Mucosa of stomach (tissue), 1 donor: ENCODE data around the gene BCCIP.

Source experiments
- H3K27me3 ChIP-seq: one replicate; pipeline ENCODE4 v1.7.0; 2013; ENCODE audit warnings: mild to moderate bottlenecking, low read length; ENCODE audit not compliant: control insufficient read depth, insufficient read depth
- H3K36me3 ChIP-seq: one replicate; pipeline ENCODE4 v1.7.0; 2013; ENCODE audit warnings: low read length; ENCODE audit not compliant: control insufficient read depth, insufficient read depth
- H3K4me1 ChIP-seq: one replicate; pipeline ENCODE4 v1.7.0; 2013; ENCODE audit warnings: mild to moderate bottlenecking, low read length; ENCODE audit not compliant: control insufficient read depth, insufficient read depth
- H3K4me3 ChIP-seq: one replicate; pipeline ENCODE4 v1.7.0; 2013; ENCODE audit warnings: low read length
- H3K9ac ChIP-seq: one replicate; pipeline ENCODE4 v1.7.0; 2013; ENCODE audit warnings: mild to moderate bottlenecking, low read length, moderate library complexity
- H3K9me3 ChIP-seq: one replicate; pipeline ENCODE4 v1.7.0; 2013; ENCODE audit warnings: mild to moderate bottlenecking, low read length, moderate library complexity; ENCODE audit not compliant: control insufficient read depth
- donor health status: Pancreatic carcinoma.

Gene BCCIP

GRCh38 chr10:125783957-125784356 lies 39.4 kb upstream of the BCCIP start:
- no peaks in the 10 kb centered on the region for H3K36me3 ChIP-seq
- H3K27me3 ChIP-seq, result no peaks in the 10 kb centered on the region
- H3K4me3 ChIP-seq, result no peak overlapping the region
- H3K4me1 ChIP-seq, result no peaks in the 10 kb centered on the region
- no peak overlapping the region for H3K9ac ChIP-seq
- H3K9me3 ChIP-seq, result no peaks in the 10 kb centered on the region

- no peaks in the 10 kb centered on the region for H3K36me3 ChIP-seq
- H3K9me3 ChIP-seq, result no peaks in the 10 kb centered on the region
- H3K4me1 ChIP-seq, result no peaks in the 10 kb centered on the region
- H3K27me3 ChIP-seq, result no peaks in the 10 kb centered on the region
- no peak overlapping the region for H3K9ac ChIP-seq
- H3K4me3 ChIP-seq, result no peak overlapping the region
Observed at GRCh38 chr10:125785791-125786190, 37.6 kb upstream of the BCCIP start.

DNA sequence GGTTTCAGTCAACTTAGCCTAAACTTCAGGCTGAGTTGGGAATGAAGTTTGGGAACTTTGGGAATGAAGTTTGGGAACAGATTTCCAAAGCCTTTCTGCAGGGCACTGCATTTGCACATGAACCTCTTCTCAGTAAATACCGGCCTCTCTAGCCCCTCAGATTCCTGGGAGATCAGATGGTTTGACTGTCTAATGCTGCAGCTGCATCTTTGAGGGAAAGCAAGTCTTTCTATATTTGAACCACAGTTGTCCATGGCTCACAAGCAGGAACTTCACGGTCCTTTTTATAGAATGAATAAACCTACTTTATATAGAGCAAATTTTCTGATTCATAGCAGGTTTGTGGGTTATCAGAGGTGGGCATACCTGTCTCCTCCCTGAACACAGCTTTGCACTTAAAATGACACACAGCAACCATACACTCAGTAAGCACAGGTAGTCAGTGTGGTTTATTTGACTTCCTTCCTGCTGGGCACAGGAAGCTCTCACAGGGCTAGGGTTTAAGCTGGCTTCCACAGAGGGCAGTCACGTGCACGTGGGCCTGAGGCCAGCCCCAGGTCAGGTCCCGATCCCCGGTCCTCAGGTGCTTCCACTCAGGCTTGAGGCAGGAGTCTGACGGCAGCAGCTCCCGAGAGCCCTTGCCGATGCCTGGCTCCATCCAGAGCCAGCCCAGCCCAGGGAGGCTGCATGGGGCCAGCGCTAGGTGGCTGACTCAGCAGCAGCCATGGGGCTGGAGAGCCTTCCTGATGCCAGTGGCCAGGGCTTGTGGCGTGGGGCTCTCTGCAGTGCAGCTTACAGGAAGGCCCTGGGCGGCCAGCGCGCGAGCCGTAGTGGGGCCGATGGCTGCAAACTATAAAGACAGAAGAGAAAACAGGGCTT lies 35.0 kb upstream of the BCCIP start:
- no peaks in the 10 kb centered on the region for H3K4me1 ChIP-seq
- no peaks in the 10 kb centered on the region for H3K27me3 ChIP-seq
- no peak overlapping the region for H3K9ac ChIP-seq
- no peaks in the 10 kb centered on the region for H3K36me3 ChIP-seq
- H3K4me3 ChIP-seq, result no peak overlapping the region
- H3K9me3 ChIP-seq, result no peaks in the 10 kb centered on the region

GRCh38 chr10:125792342-125793300 lies 30.7 kb upstream of the BCCIP start:
- H3K4me1 ChIP-seq, result no peaks in the 10 kb centered on the region
- H3K36me3 ChIP-seq, result no peaks in the 10 kb centered on the region

DNA sequence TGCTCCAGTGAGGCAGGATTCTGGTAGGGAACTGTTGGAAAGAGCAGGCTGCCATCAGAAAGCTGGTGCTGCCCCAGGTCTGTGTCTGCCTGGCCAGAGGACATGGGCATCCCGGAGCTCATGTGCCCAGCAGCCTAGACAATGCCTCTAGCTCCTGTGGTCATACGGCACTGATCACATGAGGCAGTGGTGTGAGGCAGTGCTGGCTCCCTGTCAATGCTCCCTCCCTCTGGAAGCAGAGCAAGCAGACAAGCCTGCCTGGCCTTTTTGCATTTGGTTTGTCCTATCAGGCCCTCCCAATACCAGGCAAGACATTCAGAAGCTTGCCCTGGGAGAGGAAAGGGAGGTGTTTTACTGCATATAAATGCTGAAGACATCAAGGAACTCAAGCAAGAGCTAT lies 28.2 kb upstream of the BCCIP start:
- H3K27me3 ChIP-seq, result no peaks in the 10 kb centered on the region
- H3K9ac ChIP-seq, result no peak overlapping the region
- H3K36me3 ChIP-seq, result peaks cover 4% of the 10 kb centered on the region
- H3K4me1 ChIP-seq, result no peaks in the 10 kb centered on the region
- H3K9me3 ChIP-seq, result no peaks in the 10 kb centered on the region
- H3K4me3 ChIP-seq, result no peak overlapping the region

More at GRCh38 chr10:125792342-125793300, 30.7 kb upstream of the BCCIP start:
- Histone ChIP-seq H3K4me3 (no peak overlapping the region), H3K27me3 (no peaks in the 10 kb centered on the region), H3K9me3 (no peaks in the 10 kb centered on the region), H3K9ac (no peak overlapping the region)

GRCh38 chr10:125795637-125796190 lies 27.6 kb upstream of the BCCIP start:
- no peaks in the 10 kb centered on the region for H3K27me3 ChIP-seq
- no peak overlapping the region for H3K4me3 ChIP-seq
- H3K9me3 ChIP-seq, result no peaks in the 10 kb centered on the region
- H3K4me1 ChIP-seq, result no peaks in the 10 kb centered on the region
- H3K9ac ChIP-seq, result no peak overlapping the region
- peaks cover 4% of the 10 kb centered on the region for H3K36me3 ChIP-seq

- H3K27me3 ChIP-seq, result no peaks in the 10 kb centered on the region
- no peaks in the 10 kb centered on the region for H3K4me1 ChIP-seq
- H3K9me3 ChIP-seq, result no peaks in the 10 kb centered on the region
- no peak overlapping the region for H3K4me3 ChIP-seq
- H3K36me3 ChIP-seq, result peaks cover 4% of the 10 kb centered on the region
- no peak overlapping the region for H3K9ac ChIP-seq
Observed at GRCh38 chr10:125797424-125797823, 25.9 kb upstream of the BCCIP start.

GRCh38 chr10:125797994-125798662 lies 25.2 kb upstream of the BCCIP start:
- H3K36me3 ChIP-seq, result peaks cover 4% of the 10 kb centered on the region
- H3K27me3 ChIP-seq, result no peaks in the 10 kb centered on the region
- H3K9me3 ChIP-seq, result no peaks in the 10 kb centered on the region
- no peak overlapping the region for H3K4me3 ChIP-seq
- no peak overlapping the region for H3K9ac ChIP-seq
- H3K4me1 ChIP-seq, result no peaks in the 10 kb centered on the region

DNA sequence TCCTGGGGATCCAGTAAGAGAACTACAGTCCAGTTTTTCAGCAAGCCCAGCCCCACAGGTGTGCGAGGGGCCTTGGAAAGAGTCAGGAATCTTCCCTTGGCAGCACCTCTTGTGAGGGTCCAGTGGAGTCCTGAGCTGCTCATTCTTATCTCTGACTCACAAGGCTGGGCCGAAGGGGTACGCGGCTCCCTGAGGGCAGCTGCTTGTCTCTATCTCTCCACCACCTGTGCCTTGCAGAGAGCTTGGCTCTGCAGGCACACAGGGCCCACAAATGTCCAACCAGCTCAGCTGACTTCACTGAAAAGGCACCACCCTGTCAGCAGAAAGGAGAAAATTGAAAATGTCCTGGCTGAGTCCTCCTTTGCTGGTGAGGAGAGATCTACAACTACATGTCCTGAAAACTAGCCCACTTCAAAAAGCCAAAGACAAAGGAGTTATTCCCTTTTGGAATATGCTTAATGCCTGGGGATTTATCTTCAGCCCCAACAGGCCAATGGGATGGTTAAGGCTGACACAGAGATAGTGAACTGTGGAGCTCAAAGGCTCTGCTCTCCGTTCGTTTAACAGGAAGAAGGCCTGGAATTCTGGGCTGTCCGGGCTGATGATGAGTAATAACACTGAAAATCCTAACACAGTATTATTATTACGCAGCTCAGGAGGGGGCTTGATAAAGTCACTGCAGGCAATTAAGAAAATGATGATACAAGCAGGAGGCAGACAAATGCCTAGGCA lies 23.7 kb upstream of the BCCIP start:
- H3K4me3 ChIP-seq, result no peak overlapping the region
- H3K9ac ChIP-seq, result no peak overlapping the region
- H3K36me3 ChIP-seq, result peaks cover 4% of the 10 kb centered on the region
- no peaks in the 10 kb centered on the region for H3K27me3 ChIP-seq
- no peaks in the 10 kb centered on the region for H3K9me3 ChIP-seq
- H3K4me1 ChIP-seq, result no peaks in the 10 kb centered on the region

GRCh38 chr10:125801574-125801973 lies 21.8 kb upstream of the BCCIP start:
- Histone ChIP-seq H3K36me3 (peaks cover 4% of the 10 kb centered on the region), H3K27me3 (no peaks in the 10 kb centered on the region), H3K4me1 (no peaks in the 10 kb centered on the region), H3K9ac (no peak overlapping the region), H3K9me3 (no peaks in the 10 kb centered on the region), H3K4me3 (no peak overlapping the region)

DNA sequence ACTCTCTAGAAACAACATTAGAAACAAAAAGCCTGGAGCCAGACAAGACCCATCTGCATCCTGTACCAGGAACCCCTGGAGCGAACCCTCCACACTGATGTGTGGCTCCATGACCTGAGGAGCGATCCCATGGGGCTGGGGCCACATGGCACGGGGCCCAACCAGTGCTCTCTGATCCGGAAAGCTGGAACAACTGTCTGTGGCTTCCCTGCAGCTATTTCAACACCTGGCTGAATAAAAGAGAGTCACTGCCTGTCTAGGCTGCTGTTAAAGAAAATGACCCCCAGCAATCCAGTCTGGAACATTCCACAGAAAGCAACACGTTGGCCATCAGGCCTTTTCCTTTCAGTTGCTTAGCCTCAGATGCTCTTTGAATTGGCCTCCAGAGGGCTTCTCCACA lies 21.2 kb upstream of the BCCIP start:
- Histone ChIP-seq H3K36me3 (peaks cover 4% of the 10 kb centered on the region), H3K9me3 (no peaks in the 10 kb centered on the region)

More for the DNA sequence above, 21.2 kb upstream of the BCCIP start:
- H3K4me1 ChIP-seq, result no peaks in the 10 kb centered on the region
- H3K9ac ChIP-seq, result no peak overlapping the region
- no peaks in the 10 kb centered on the region for H3K27me3 ChIP-seq
- H3K4me3 ChIP-seq, result no peak overlapping the region
